Measurements from ENCODE around the gene KMT5C. TPM values are rescaled to one million over a fixed set of nuclear protein-coding genes. Genes with fewer than 3 reads are reported as not detected.

KMT5C gene
- total RNA-seq, 5 donors from 2014 or later (not counting 1 experiment from before 2014, with no cell fraction given) = 24.4 to 71.8 (median 30.7) TPM

DNA sequence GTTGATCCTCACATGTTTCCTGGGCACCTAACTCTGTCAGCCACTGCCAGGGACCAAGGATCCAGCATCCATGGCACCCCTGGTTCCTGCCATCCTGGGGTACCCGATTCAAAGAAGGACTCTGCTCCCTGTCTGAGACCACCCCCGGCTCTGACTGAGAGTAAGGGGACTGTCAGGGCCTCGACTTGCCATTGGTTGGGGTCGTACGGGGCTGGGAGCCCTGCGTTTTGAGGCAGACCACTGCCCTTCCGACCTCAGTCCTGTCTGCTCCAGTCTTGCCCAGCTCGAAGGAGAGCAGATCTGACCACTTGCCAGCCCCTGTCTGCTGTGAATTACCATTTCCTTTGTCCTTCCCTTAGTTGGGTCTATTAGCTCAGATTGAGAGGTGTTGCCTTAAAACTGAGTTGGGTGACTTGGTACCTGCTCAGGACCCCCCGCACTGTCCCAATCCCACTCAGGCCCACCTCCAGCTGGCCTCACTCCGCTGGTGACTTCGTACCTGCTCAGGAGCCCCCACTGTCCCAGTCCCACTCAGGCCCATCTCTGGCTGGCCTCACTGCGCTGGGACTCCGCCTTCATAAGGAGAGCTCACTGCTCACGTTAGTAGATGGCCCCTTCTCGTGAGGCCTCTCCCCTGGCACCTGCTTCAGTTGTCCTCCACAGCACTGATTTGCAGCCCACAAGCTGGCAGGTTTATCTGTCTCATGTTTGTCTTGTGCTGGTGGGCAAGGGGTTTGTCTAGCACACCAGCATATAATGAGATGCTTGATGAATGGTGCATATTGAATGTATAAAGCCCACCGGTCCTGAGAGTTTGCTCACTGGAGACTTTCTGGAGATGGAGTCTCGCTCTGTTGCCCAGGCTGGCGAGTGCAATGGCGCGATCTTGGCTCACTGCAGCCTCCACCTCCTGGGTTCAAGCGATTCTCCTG, 50.0 kb downstream of the KMT5C start:
- Histone ChIP-seq H3K4me3 (ENCODE audit: control insufficient read depth in 1 of 2, extremely low read depth in 1 of 2, low read length in 1 of 2) (no peak overlapping the region), H3K36me3 (ENCODE audit: control insufficient read depth in 2 of 2, extremely low read depth in 1 of 2, insufficient read depth in 1 of 2, low read length in 1 of 2) (peaks cover 11 to 55% of the 10 kb centered on the region in 2 donors), H3K4me1 (ENCODE audit: control insufficient read depth in 1 of 2, extremely low read depth in 1 of 2, insufficient read depth in 2 of 2, low read length in 2 of 2) (peaks cover 21 to 60% of the 10 kb centered on the region in 2 experiments), H3K9me3 (no peaks in the 10 kb centered on the region), H3K27me3 (replicated peaks in 1 of 2; ENCODE audit: control insufficient read depth in 2 of 2, extremely low read depth in 1 of 2, insufficient read depth in 2 of 2, low read length in 1 of 2) (no peaks in the 10 kb centered on the region), H3K27ac (ENCODE audit: low read length) (no peak overlapping the region)
- POLR2A ChIA-PET = interaction anchor here in 1 of 2 donors (0.7 kb wide), 1 partner anchor 18 kb away, joined by 3 read pairs; no protein-coding TSS in a partner anchor
- ATAC-seq (replicated peaks in 1 of 4) = no peak
- WGBS (ENCODE audit: insufficient coverage) = 83% methylated on average over 14 of the region's 21 CpGs
- Mint-ChIP-seq H3K27ac (peak overlapping the region; percentile 45 to 55), H3K36me3 (peaks cover 36% of the 10 kb centered on the region), H3K4me1 (peaks cover 56 to 62% (median 57%) of the 10 kb centered on the region in 3 donors), H3K9me3 (no peaks in the 10 kb centered on the region), H3K4me3 (peak overlapping the region in 2 of 3 donors; percentile 44 to 45), H3K27me3 (no peaks in the 10 kb centered on the region)
- DNase-seq = no peak
- CTCF ChIA-PET = interaction anchor here in 1 of 2 donors (0.9 kb wide), 1 partner anchor 10 kb away, joined by 3 read pairs; no protein-coding TSS in a partner anchor

DNA sequence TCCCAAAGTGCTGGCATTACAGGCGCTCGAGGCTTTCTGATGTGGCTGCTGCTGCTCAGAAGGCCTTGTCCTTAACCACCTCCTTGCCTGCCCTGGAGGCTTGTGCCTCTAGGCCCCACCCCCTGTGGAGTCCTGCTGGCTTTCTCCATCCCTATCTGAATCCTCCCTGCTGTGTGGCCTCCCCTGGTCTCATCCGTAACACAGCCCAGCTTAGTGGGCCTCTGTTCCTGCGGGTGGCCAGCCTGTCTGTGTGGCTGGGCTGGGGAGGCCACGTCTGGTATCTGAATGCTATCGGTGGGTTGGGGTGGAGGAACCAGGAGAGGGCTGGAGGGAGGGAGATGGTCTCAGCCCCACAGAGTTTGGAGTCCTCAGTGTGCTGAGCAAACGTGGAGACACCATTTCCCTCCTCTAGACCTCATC, 50.8 kb downstream of the KMT5C start:
- DNase-seq = no peak
- 44% methylated on average over 2 of the region's 7 CpGs for WGBS (ENCODE audit: insufficient coverage)
- Mint-ChIP-seq H3K27ac (peak overlapping the region; percentile 52 to 60), H3K36me3 (peaks cover 36% of the 10 kb centered on the region), H3K4me1 (peaks cover 51 to 56% (median 52%) of the 10 kb centered on the region in 3 donors), H3K27me3 (no peaks in the 10 kb centered on the region), H3K9me3 (no peaks in the 10 kb centered on the region), H3K4me3 (no peak overlapping the region)
- H3K27me3 ChIP-seq (replicated peaks in 1 of 2; ENCODE audit: control insufficient read depth in 2 of 2, extremely low read depth in 1 of 2, insufficient read depth in 2 of 2, low read length in 1 of 2) = no peaks in the 10 kb centered on the region
- no peak overlapping the region for H3K4me3 ChIP-seq (ENCODE audit: control insufficient read depth in 1 of 2, extremely low read depth in 1 of 2, low read length in 1 of 2)
- H3K36me3 ChIP-seq (ENCODE audit: control insufficient read depth in 2 of 2, extremely low read depth in 1 of 2, insufficient read depth in 1 of 2, low read length in 1 of 2) = peaks cover 11 to 55% of the 10 kb centered on the region in 2 donors
- no peaks in the 10 kb centered on the region for H3K9me3 ChIP-seq
- peaks cover 17 to 54% of the 10 kb centered on the region in 2 experiments for H3K4me1 ChIP-seq (ENCODE audit: control insufficient read depth in 1 of 2, extremely low read depth in 1 of 2, insufficient read depth in 2 of 2, low read length in 2 of 2)
- no peak for ATAC-seq (replicated peaks in 1 of 4)
- ChIA-PET CTCF (no interaction called here), POLR2A (interaction anchor here in 1 of 2 donors (0.6 to 0.9 kb wide), 2 partner anchors 52 to 257 kb away, joined by 3 to 8 read pairs; no protein-coding TSS in a partner anchor)
- H3K27ac ChIP-seq (ENCODE audit: low read length) = no peak overlapping the region

DNA sequence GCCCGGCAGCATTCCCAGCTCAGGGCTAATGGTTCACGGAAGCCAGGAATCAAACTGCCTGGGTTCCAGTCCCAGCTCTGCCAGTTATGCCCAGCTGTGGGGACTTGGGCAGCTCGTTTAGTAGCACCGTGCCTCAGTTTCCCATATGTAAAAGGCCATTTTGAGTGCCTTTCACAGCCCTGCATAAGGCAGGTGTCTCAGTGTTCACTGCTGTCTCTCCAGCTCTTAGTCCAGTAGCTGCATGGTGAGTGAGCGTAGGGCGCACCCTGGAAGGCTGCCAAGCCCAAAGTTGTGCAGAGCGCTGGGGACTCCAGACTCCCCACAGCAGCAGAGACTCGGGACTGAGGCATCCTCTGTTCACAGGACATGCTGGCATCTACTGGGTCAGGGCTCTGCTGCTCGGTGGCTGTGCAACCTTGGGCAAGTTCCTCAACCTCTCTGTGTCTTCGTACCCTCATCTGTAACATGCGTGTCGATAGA, 51.6 kb downstream of the KMT5C start:
- no peak overlapping the region for H3K4me3 Mint-ChIP-seq
- peaks cover 31% of the 10 kb centered on the region for H3K36me3 Mint-ChIP-seq
- ChIA-PET POLR2A (interaction anchor here in 1 of 2 donors (0.6 to 0.9 kb wide), 2 partner anchors 53 to 258 kb away, joined by 3 to 8 read pairs; no protein-coding TSS in a partner anchor), CTCF (no interaction called here)
- no peaks in the 10 kb centered on the region for H3K9me3 Mint-ChIP-seq
- no peaks in the 10 kb centered on the region for H3K27me3 Mint-ChIP-seq
- peaks cover 11 to 55% of the 10 kb centered on the region in 2 donors for H3K36me3 ChIP-seq (ENCODE audit: control insufficient read depth in 2 of 2, extremely low read depth in 1 of 2, insufficient read depth in 1 of 2, low read length in 1 of 2)
- DNase-seq = no peak
- H3K27me3 ChIP-seq (replicated peaks in 1 of 2; ENCODE audit: control insufficient read depth in 2 of 2, extremely low read depth in 1 of 2, insufficient read depth in 2 of 2, low read length in 1 of 2) = no peaks in the 10 kb centered on the region
- WGBS (ENCODE audit: insufficient coverage) = 84% methylated on average over 8 of the region's 12 CpGs
- peaks cover 17 to 50% of the 10 kb centered on the region in 2 experiments for H3K4me1 ChIP-seq (ENCODE audit: control insufficient read depth in 1 of 2, extremely low read depth in 1 of 2, insufficient read depth in 2 of 2, low read length in 2 of 2)
- peak overlapping the region in 1 of 2 donors; percentile 52 for H3K27ac Mint-ChIP-seq
- H3K27ac ChIP-seq (ENCODE audit: low read length) = no peak overlapping the region
- no peaks in the 10 kb centered on the region for H3K9me3 ChIP-seq
- no peak for ATAC-seq (replicated peaks in 1 of 4)
- H3K4me3 ChIP-seq (ENCODE audit: control insufficient read depth in 1 of 2, extremely low read depth in 1 of 2, low read length in 1 of 2) = no peak overlapping the region
- peaks cover 45 to 53% (median 51%) of the 10 kb centered on the region in 3 donors for H3K4me1 Mint-ChIP-seq

DNA sequence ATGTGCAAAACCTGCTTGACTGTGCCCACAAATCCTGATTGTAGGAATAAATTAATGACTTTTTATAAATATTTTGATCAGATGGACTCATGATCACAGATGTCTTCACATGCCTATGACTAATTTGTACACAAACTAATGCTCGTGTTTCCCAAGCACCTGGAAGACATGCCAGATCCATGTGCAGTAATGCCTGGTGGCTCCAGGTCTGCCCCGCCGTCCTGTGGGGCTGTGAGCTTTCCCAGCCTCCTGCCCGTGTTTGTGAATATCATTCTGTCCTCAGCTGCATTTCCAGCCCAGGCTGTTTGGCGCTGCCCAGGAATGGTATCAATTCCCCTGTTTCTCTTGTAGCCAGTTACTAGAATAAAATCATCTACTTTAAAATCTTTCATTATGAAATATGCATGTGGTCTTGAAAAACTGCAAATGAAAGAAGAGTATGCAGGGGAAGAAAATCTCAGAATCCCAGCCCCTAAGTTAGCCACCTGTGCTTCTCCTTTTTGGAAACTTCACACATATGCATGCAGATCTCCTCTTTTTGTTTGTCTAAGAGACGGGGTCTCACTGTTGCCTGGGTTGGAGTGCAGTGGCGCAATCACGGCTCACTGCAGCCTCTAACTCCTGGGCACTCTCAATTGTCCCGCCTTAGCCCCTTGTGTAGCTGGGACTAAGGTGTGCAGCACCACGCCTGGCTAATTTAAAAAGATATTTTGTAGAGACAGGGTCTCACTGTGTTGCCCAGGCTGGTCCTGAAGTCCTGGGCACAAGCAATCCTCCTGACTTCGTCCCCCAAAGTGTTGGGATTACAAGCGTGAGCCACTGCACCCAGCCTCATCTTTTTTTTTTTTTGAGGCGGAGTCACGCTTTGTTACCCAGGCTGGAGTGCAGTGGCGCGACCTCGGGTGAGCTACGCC, 52.3 kb downstream of the KMT5C start:
- CTCF ChIA-PET = no interaction called here
- H3K4me1 ChIP-seq (ENCODE audit: control insufficient read depth in 1 of 2, extremely low read depth in 1 of 2, insufficient read depth in 2 of 2, low read length in 2 of 2) = peaks cover 14 to 43% of the 10 kb centered on the region in 2 experiments
- H3K27ac ChIP-seq (ENCODE audit: low read length) = no peak overlapping the region
- Mint-ChIP-seq H3K4me1 (peaks cover 38 to 45% (median 44%) of the 10 kb centered on the region in 3 donors), H3K4me3 (no peak overlapping the region), H3K36me3 (peaks cover 24% of the 10 kb centered on the region), H3K27me3 (no peaks in the 10 kb centered on the region), H3K27ac (peak overlapping the region in 1 of 2 donors; percentile 44), H3K9me3 (no peaks in the 10 kb centered on the region)
- ATAC-seq (replicated peaks in 1 of 4) (no peak), DNase-seq (no peak)
- H3K27me3 ChIP-seq (replicated peaks in 1 of 2; ENCODE audit: control insufficient read depth in 2 of 2, extremely low read depth in 1 of 2, insufficient read depth in 2 of 2, low read length in 1 of 2) = no peaks in the 10 kb centered on the region
- POLR2A ChIA-PET = no interaction called here
- 93% methylated on average over 9 of the region's 18 CpGs for WGBS (ENCODE audit: insufficient coverage)
- H3K9me3 ChIP-seq = no peaks in the 10 kb centered on the region
- H3K36me3 ChIP-seq (ENCODE audit: control insufficient read depth in 2 of 2, extremely low read depth in 1 of 2, insufficient read depth in 1 of 2, low read length in 1 of 2) = peaks cover 11 to 49% of the 10 kb centered on the region in 2 donors
- H3K4me3 ChIP-seq (ENCODE audit: control insufficient read depth in 1 of 2, extremely low read depth in 1 of 2, low read length in 1 of 2) = no peak overlapping the region

DNA sequence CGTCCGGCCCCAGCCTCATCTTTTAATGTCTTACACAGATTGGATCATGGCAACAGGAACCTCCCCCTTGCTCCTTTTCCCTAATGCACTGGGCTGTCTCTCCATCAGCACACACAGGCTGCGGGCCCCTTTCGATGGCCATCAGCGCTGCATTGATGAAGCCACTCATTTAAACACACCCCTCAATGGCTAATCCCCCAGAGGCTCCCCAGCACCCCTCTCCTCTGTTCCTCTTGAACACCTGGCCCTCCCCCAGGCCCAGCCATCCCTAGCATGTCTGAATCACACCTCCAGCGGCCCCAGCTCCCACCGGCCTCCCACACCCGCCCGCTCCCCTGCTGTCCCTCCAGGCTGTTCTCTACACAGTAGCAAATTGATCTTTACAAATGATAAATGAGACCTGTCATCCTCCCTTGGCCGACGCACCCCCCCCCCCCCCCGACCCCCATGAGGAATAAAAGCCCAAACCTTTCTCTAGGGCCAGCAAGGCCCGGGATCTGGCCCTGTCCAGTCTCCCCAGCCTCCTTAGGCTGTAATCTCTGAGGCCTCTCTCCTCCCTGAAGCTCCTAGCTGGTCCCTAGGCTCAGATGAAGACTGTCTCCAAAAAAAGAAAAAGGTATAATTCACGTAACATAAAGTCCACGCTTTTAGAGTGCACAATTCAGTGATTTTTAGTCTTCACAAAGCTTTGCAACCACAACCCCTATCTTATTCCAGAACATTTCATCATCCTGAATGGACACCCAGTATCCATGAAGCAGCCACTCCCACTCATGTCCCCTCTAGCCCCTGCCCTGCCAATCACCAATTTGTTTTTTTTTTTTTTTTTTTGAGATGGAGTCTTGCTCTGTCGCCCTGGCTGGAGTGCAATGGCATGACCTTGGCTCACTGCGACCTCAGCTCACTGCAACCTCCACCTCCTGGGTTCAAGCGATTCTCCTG, 53.4 kb downstream of the KMT5C start:
- no peak overlapping the region for H3K4me3 ChIP-seq (ENCODE audit: control insufficient read depth in 1 of 2, extremely low read depth in 1 of 2, low read length in 1 of 2)
- no peak overlapping the region for H3K27ac ChIP-seq (ENCODE audit: low read length)
- WGBS (ENCODE audit: insufficient coverage) = 86% methylated on average over 12 of the region's 18 CpGs
- H3K27me3 ChIP-seq (replicated peaks in 1 of 2; ENCODE audit: control insufficient read depth in 2 of 2, extremely low read depth in 1 of 2, insufficient read depth in 2 of 2, low read length in 1 of 2) = no peaks in the 10 kb centered on the region
- Mint-ChIP-seq H3K27ac (peak overlapping the region in 1 of 2 donors; percentile 16), H3K27me3 (no peaks in the 10 kb centered on the region), H3K9me3 (no peaks in the 10 kb centered on the region), H3K4me3 (no peak overlapping the region), H3K4me1 (peaks cover 26 to 38% (median 34%) of the 10 kb centered on the region in 3 donors), H3K36me3 (peaks cover 19% of the 10 kb centered on the region)
- H3K36me3 ChIP-seq (ENCODE audit: control insufficient read depth in 2 of 2, extremely low read depth in 1 of 2, insufficient read depth in 1 of 2, low read length in 1 of 2) = peaks cover 10 to 38% of the 10 kb centered on the region in 2 donors
- ChIA-PET CTCF (no interaction called here), POLR2A (interaction anchor here (0.6 to 0.9 kb wide), 3 partner anchors 14 to 138 kb away, joined by 3 to 9 read pairs (median 3); no protein-coding TSS in a partner anchor)
- ATAC-seq (replicated peaks in 1 of 4) = no peak
- H3K9me3 ChIP-seq = no peaks in the 10 kb centered on the region
- DNase-seq = no peak
- peaks cover 5 to 32% of the 10 kb centered on the region in 2 experiments for H3K4me1 ChIP-seq (ENCODE audit: control insufficient read depth in 1 of 2, extremely low read depth in 1 of 2, insufficient read depth in 2 of 2, low read length in 2 of 2)

Measured in T-cell (primary cell).